Activated CD8-positive, alpha-beta memory T cell treated with anti-CD3 and anti-CD28 coated beads, Interleukin-2, amount 50 U/mL, for 24 hours (primary cell): ENCODE data around the gene WDFY3.

ENCODE experiments used
- DNase-seq: peaks from one replicate; pipeline ENCODE4 v3.0.0-alpha.2; 2020; ENCODE audit errors: extremely low read depth

Gene WDFY3

DNA sequence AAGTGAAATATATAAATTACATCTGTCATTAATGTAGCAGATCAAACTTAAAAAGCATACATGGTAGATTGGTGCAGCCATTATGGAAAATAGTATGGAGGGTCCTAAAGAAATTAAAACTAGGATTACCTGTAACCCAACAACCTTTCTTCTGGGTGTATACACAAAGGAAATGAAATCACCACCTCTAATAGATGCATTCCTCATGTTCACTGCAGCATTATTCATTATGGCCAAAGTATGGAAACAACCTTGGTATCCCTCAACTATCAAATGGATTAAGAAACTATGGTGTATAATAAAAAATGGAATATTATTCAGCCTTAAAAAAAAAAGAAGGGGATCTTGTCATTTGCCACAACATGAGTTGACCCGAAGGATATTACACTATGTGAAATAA lies 13.7 kb downstream of the WDFY3 start:
- no peak for DNase-seq

DNA sequence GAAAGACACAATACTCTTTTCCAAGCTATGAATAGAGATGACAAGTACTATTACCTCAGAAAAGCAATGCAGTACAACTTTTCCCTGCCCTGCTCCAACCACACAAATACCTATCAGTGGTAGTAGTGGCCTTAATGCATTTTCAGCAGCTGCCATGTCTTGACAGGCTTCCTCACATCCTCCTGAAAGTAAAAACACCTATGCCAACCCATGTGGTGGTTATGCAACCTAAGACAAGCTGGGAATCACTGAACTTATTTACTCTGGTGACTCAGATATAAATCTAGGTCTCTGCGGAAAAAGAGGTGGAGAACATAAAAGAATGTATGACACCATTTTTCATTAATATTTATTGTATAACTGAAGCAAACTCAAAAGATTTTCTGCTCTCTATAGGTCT lies 14.5 kb downstream of the WDFY3 start:
- DNase-seq: no peak

DNA sequence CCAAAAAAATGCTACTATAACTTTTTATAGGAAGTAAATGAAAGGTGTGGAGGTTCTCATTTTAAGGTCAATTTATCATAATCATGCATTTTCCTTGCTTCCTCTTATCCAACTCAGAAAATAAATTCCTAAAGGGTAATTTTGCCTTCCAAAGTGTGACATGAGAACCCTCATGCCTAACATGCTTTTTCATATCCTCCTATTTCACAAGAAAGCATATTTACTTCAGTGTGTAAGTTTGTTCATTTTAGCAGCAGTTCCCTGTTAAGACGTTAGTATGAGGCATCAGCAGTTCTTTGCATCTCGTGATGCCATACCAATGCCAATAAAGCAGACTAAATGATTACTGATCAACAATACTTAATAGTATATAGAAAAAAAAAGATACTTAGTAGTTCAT lies 18.4 kb downstream of the WDFY3 start:
- no peak for DNase-seq

DNA sequence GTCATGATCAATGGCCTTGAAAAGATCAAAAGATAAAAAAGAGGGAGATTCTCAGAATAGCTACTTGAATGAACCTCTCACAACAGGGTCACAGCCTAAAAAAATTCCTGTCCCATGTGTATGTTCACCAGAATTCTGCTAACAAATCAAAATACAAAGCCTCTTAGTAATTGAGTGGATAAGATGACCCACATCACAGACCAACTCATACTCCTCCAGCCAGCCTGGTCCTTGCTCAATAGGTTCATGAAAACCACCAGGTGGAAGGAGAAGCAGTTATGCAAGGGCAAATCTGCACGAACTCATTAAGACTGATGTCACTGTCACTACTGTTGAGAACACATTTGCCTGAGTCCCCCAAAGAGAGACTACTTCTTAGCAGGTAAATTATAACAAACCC lies 21.5 kb downstream of the WDFY3 start:
- DNase-seq: no peak

DNA sequence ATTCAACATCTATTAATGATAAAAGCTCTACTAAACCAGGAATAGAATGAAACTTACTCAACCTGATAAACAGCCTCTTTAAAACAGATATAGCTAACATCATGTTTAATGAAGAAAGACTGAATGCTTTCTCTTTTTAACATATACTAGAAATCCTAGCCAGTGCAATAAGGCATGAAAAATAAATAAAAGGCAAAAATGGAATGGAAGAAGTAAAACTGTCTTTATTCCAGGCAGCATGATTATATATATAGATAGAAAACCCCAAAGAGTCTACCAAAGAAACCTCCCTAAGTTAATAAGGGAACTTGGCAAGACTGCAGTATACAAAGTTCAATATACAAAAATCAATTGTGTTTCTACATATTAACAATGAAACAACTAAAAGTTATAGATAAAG lies 25.5 kb downstream of the WDFY3 start:
- DNase-seq: no peak

DNA sequence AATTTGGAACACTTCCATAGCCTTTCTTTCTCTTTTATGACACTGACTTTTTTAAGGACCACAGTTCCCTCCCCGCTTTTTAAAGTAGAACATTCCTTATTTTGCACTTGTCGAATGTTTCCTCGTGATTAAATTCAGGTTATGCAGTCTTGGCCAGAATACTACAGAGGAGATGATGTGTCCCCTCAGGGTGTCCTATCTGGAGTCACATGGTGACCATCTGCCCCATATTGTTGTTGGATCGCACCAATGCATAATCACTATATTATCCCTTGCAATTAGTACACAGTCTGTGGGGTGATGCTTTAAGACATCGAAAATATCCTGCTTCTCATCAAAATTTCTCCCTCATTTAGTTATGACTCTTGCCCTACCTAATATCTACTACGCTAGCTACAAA lies 27.4 kb downstream of the WDFY3 start:
- DNase-seq: no peak

DNA sequence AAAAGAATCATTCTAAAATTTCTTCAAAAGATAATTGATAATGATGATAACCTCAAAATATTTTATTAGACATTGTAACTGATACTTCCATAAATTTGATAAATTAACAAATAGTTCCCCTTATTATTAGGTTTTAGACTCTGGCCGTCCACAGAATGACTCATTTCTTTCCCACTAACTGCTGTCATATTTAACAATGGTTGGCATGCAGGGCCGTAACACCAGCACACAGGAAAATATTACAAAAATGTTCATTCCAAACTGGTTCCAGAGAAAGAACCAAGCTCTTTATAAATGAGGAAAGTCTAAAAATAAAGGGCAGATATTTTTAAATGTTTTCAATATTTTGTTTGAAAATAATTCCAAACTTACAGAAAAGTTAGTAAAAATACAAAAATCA lies 28.2 kb downstream of the WDFY3 start:
- no peak for DNase-seq

DNA sequence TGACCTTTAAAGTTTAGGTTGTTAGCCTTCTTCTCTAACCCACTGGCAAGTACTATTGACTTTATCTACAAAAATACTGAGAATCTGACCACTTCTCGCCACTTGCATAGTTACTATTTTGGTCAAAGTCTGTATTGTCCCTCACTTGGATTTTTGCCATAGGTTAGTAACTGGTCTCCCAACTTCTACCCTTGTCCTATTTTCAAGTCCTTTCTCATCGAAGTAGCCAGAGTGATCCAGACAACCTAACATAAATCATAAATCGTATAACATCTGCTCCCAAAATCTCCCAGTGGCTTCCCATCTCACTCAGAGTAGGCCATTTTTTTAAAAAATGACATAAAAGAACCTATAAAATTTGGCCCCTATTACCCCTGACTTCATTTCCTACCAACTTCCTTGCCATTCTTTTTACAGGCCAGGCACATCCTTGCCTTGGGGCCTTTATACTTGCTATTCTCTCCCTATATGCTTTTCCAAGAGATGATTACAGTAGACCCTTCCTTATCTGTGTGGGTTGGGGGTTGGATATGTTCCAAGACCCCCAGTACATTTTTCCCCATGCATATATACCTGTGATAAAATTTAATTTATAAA lies 29.0 kb downstream of the WDFY3 start:
- no peak for DNase-seq

DNA sequence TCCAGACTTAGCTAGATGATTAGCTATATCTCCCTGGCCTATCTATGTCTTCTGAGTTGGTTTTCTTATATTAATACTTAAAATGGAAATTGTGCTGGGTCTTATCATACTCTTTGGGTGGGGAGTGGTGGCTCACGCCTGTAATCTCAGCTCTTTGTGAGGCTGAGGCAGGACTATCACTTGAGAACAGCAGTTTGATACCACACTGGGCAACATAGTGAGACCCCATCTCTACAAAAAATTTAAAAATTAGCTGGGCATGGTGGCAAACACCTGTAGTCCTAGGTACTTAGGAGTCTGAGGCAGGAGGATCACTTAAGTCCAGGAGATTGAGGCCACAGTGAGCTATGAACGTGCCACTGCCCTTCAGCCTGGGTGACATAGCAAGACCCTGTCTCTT lies 30.4 kb downstream of the WDFY3 start:
- no peak for DNase-seq

DNA sequence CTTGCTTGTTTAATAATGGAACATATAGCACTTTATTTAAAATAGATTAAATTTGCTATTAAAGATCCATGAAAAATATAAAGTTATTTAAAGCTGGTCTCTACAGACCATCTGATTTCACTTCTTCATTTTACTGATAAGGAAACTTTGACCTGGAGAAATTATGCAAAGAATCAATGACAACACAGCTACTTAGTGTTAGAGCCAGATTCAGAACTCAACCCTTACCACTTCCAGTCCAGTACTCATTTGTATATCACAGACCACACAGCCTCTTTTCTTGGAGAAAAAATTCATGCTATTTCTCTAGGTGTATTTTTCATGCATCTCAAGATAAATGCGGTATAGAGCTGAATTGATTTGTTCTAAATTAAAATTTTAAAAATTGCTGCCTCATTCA lies 34.0 kb downstream of the WDFY3 start:
- DNase-seq: no peak

DNA sequence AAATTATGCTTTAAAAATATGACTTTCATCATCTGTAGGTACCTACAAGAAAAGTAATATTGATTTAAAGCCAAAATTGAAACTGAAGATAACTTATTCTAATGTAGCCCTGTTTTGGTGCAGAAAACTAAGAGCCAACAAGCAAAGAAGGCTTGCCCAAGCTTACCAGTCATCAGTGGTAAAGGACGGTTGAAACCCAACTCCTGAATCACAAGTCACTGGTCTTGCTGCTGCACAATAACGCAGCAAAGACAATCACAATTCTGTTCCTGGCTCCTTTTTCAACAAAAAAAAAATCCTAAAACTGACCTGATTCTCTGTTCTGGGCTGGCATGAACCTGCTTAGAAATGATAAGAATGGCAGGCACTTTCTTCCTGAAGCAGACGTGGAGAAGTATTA lies 34.5 kb downstream of the WDFY3 start:
- no peak for DNase-seq

DNA sequence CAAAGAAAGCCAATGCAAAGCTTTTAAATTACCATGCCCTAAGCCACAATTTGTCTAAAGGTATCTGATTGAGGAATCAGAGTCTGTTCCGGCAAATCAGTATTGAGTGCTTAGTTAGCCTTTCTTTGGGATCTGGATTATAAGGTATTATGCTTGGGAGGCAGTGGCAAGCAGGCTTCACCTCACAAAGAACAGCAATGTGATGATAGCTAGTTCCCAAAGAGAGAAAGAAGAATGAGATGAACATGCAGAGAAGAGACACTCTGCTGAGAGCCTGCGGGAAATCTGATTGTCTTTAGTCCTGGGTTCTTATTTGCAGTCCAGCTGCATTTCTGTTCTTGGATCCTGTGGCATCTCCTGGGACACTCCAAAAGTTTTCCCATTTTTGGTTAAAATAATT lies 35.2 kb downstream of the WDFY3 start:
- DNase-seq: no peak

DNA sequence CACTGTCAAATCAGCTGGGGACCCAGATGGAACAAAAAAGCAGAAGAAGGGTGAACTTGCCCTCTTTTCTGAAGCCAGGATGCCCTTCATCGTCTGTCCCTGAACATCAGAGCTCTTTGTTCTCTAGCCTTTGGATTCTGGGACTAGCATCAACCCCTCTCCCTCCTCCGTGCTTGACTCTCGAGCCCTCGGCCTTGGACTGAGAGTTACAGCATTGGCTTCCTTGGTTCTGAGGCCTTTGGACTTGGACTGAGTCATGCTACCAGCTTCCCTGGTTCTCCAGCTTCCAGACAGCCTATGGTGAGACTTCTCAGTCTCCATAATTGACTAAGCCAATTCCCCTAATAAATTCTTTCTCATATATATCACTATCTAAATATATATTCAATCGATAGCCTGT lies 38.4 kb downstream of the WDFY3 start:
- DNase-seq: no peak

DNA sequence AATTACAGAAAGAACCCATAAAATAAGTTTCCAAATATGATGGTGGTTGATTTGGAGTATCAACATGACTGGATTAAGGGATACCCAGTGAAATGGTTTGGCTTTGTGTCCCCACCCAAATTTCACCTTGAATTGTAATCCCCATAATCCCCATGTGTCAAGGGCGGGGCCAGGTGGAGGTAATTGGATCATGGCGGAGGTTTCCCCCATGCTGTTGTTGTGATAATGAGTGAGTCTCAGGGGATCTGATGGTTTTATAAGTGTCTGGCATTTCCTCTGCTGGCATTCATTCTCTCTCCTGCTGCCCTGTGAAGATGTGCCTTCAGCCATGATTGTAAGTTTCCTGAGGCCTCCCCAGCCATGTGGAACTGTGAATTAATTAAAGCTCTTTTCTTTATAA lies 39.1 kb downstream of the WDFY3 start:
- DNase-seq: no peak

DNA sequence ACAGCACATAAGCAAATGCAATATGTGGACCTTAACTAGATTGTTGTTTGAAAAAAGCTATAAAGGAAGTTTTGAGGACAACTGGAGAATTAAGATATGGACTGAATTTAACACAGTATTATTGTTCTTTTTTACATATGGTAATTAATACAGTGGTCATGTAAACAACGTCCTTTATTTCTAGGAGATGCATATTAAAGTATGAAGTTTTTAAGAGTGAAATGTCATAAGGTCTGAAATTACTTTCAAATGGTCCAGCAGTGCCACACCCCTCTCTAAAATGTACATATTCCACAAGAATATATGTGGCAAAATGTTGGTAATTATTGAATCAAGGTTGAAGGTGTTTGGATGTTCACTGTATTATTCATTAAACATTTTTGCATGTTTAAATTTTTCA lies 40.9 kb downstream of the WDFY3 start:
- no peak for DNase-seq

DNA sequence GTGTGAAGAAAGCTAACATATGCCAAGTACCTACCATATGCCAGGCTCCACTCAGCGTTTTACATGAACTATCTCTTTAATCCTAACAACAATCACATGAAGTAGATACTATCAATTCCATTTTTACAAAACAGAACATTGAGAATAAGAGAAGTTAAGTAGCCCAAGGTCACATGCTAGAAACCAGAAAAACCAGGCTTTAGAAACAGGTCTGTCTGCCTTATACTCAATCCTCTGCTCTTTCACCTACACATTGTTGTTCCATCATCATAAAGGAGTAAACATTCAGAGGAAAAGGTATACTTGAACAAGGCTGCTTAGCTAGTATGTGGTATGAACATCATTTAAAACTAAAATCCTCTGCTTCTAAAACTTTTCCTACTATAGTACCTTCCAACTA lies 42.1 kb downstream of the WDFY3 start:
- DNase-seq: no peak

DNA sequence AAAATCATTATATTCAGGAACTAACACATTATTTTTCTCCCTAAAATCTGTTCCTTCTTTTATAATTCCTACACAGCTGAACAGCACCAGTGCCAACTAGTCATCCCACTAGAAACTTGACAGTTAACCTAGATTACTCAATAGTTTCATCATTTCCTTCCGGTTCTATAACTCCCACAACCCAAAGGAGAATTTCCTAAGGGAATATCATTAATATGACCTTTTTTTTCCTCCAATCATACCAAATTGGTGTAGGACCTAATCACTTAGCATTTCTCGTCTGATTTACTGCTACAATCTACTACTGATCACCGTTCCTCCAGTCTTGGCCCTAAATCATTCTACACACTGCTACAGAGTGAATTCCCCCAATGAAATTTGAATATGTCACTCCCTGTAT lies 45.9 kb downstream of the WDFY3 start:
- DNase-seq: no peak

DNA sequence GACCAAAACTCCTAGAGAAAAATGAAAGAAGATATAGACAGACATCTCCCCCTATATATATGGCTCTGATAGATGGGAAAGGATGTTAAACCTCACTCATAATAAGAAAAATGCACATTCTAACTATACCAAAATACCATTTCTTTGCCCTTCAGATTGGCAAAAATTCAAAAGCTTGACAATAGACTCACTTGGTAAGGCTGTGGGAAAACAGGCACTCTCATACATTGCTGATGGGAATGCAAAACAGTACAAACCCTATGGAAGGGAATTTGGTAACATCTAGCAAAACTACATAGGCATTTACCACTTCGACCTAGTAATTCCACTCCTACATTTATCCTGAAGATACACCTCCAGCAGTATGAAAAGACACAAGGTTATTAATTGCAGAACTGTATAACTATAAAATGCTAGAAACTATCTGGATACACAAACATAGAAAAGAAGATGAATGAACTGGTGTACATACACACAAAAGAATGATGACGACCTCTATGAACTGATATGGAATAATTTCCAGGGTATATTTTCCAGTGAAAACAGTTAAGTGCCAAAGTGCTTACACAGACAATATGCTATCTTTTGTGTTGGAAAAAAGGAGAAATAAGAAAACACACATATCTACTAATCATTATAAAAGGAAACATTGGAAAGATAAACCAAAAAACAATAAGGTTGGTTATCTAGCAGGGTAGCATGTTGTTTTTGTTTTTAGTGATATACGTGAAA lies 48.5 kb downstream of the WDFY3 start:
- no peak for DNase-seq

DNA sequence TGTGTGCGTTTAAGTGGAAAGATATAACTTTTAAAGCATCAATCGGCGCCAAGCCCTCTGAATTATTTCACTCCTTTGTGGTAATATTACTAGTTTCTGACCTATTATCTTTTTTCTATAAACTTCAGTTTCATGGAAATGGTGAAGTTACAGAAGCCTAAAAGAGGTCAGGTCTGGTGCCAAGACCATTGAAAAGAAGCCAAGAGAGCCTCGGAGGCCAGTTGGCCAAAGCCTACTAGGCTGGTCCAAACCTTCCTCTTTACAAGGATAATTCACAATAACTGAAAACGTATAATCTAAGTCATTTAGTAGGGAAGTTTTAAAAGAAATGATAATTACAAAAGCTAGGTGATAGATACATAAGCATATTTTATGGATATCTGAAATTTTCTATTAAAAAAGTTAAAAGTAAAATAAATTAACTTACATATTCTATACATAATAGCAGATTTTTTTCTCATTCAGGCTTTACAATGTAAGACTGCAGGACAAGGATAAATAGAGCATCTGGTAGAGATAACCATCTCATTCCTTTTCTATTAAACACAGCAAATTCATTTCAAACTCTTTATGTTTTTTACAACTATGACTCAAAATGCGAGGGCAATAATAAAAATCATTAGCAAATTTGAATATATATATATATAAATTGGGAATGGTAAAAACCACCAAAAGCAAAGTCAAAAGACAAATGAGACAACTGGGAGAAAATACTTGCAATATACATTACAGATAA lies 49.2 kb downstream of the WDFY3 start:
- DNase-seq: no peak

DNA sequence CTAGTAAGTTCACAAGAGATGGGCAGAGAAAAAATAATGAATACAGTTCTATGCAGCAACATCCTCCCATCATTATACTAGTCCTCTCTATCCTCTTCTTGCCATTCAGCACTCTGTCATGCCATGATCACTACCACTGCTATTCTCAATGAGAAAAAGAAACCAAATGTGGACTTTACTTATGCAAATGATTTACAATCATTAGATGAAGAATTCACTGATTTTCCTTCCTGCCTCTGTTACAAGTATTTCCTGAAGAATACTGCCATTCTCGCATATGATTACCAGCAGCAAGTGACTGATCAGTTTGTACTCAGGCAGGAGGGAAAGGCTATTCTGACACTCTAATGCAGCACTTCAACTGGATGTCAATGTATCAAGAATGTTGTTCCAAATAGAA lies 50.3 kb downstream of the WDFY3 start:
- no peak for DNase-seq

DNA sequence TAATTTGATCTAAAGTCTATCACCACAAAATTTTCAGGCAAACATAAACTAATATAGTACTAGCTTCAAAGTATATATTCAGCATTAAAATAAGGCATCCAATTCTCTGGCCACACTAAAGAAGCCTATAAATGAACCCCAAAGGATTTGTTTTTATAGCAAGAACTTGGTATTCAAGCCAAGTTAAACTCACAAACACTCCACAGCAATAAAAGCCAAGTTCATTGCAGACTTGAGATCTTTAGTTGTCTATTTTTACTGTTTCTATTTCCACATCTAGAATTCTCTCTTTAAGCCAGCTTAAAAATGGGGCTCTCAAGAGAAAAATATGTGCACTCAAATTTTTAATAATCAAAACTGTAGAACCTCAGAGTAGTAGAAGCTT lies 51.1 kb downstream of the WDFY3 start:
- no peak for DNase-seq

DNA sequence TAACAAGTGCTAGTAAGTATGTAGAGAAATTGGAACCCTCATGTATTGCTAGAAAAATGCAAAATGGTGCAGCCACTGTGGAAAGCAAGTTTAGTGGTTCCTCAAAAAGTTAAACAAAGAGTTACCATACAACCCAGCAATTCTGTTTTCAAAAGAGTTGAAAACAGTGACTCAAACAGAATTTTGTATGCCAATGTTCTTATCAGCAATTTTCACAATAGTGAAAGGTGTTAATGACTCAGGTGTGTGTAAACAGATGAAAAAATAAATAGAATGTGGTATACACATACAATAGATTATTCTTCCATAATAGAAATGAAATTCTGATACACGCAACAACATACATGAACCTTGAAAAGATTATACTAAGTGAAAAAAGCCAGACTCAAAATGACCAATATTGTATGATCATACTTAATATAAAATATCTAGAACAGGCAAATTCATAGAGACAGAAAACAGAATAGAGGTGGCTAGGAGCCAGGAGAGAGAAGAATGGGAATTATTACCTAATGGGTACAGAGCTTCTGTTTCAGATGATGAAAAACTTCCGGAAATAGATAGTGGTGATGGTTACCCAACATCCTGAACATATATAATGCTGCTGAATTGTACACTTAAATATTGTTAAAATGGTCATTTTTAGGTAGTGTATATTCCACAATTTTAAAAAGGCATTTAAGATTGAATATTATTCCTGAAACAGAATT lies 51.6 kb downstream of the WDFY3 start:
- no peak for DNase-seq

DNA sequence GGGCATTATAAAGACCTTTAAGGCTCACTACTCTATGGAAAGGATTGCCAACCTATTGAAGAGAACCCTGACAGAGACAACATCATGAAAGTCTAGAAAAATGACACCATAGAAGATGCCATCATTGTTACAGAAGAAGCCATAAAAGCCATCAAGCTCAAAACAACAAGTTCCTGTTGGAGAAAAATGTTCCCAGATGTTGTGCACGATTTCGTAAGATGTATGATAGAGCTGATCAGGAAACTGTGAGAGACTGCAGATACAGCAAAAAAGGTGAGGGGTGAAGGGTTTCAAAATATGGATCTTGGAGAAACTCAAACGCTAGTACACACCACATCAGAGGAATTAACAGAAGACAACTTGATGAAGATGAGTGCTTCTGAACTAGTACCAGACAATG lies 53.3 kb downstream of the WDFY3 start:
- no peak for DNase-seq
